Colonic mucosa (tissue), 4 donors: Measurements from ENCODE around the gene CDKN2A. TPM values are rescaled to one million over a fixed set of nuclear protein-coding genes. Genes with fewer than 3 reads are reported as not detected.
A peak's percentile ranks its signal among the peaks of the same experiment; 100 is the strongest.

Experiments used
- DNase-seq: peaks from one replicate; pipeline ENCODE4 v3.0.0-alpha.2; 2020
- H3K27ac ChIP-seq: fragments of 200-600 bp; one replicate; pipeline ENCODE4 v1.8.0; 2021
- H3K27me3 ChIP-seq: fragments of 200-600 bp; one replicate; pipeline ENCODE4 v1.8.0; 2021
- H3K36me3 ChIP-seq: fragments of 200-600 bp; one replicate; pipeline ENCODE4 v1.8.0; 2021
- H3K4me1 ChIP-seq: fragments of 200-600 bp; one replicate; pipeline ENCODE4 v1.8.0; 2021; ENCODE audit warnings: mild to moderate bottlenecking
- H3K4me3 ChIP-seq: fragments of 200-600 bp; one replicate; pipeline ENCODE4 v1.8.0; 2021
- H3K9ac ChIP-seq, 2 donors: one replicate each; pipeline ENCODE4 v1.7.0; 2013; ENCODE audit warnings: control low read depth in 2 of 2, low read depth in 2 of 2, low read length in 2 of 2
- H3K9me3 ChIP-seq: fragments of 200-600 bp; one replicate; pipeline ENCODE4 v1.8.0; 2021
- intact Hi-C: fragments of 100-400 bp; cut with DNase I; formaldehyde crosslinking; loops from one replicate; pipeline ENCODE4 v1.14.1; 2022
- total RNA-seq, 2 donors: library from RNA; stranded (reverse); fragmentation: NEBNext Ultra II Directional in 1 of 2; extraction: Animal tissue kit (Norgen Biotek cat#: 25700) in 1 of 2; gene quantifications; one replicate each; pipeline ENCODE4 v1.2.1, GENCODE V29; 2021
- TF ChIP-seq, protein P1 (sequence below): fragments of 200-600 bp; IDR thresholded peaks from one replicate; pipeline ENCODE4 v1.8.0; 2022; ENCODE audit warnings: antibody characterized with exemption, mild to moderate bottlenecking
- donor health status: healthy.
- donor health status: DM: no; HTN: no; CAD: no.
- donor health status: DM: no; HTN: no; CAD: no.

CDKN2A gene
- total RNA-seq, 2 donors from 2014 or later = 1.3 to 2.9 TPM

DNA sequence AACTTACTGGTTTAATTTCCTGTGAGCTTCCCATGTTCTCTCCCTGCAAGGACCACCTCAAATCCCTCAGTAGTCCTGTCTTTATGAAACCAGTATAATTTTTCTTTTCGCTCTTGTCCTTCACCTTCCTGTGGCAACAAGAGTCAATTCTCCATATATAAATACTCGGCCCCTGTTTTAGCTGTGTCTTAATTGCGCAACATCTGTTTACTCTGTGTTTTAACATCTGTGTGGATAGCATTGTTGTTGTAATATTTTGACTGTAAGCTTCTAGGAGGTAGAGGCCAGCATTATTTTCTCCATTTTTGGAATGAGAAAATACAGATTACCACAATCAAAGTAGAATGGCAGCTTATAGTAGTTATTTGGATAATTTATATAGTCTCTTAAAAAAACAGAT is 45.1 kb upstream of the CDKN2A start:
- no peak overlapping the region for H3K27ac ChIP-seq

GRCh38 chr9:22037954-22038690 is 43.9 kb upstream of the CDKN2A start:
- no peaks in the 10 kb centered on the region for H3K36me3 ChIP-seq
- H3K27ac ChIP-seq = no peak overlapping the region
- H3K27me3 ChIP-seq = no peaks in the 10 kb centered on the region
- no peaks in the 10 kb centered on the region for H3K9me3 ChIP-seq
- H3K4me1 ChIP-seq = no peaks in the 10 kb centered on the region
- intact Hi-C loops = no loop called here
- no peak overlapping the region for H3K9ac ChIP-seq
- no peak overlapping the region for H3K4me3 ChIP-seq
- TF ChIP-seq, protein P1, sequence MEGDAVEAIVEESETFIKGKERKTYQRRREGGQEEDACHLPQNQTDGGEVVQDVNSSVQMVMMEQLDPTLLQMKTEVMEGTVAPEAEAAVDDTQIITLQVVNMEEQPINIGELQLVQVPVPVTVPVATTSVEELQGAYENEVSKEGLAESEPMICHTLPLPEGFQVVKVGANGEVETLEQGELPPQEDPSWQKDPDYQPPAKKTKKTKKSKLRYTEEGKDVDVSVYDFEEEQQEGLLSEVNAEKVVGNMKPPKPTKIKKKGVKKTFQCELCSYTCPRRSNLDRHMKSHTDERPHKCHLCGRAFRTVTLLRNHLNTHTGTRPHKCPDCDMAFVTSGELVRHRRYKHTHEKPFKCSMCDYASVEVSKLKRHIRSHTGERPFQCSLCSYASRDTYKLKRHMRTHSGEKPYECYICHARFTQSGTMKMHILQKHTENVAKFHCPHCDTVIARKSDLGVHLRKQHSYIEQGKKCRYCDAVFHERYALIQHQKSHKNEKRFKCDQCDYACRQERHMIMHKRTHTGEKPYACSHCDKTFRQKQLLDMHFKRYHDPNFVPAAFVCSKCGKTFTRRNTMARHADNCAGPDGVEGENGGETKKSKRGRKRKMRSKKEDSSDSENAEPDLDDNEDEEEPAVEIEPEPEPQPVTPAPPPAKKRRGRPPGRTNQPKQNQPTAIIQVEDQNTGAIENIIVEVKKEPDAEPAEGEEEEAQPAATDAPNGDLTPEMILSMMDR = peak; percentile 32
- no peak for DNase-seq

More for the DNA sequence above, 45.1 kb upstream of the CDKN2A start:
- intact Hi-C loops = no loop called here
- no peaks in the 10 kb centered on the region for H3K36me3 ChIP-seq
- H3K27me3 ChIP-seq = no peaks in the 10 kb centered on the region
- no peaks in the 10 kb centered on the region for H3K9me3 ChIP-seq
- TF ChIP-seq, protein P1 = no peak
- no peak overlapping the region for H3K9ac ChIP-seq
- H3K4me3 ChIP-seq = no peak overlapping the region
- DNase-seq = no peak
- H3K4me1 ChIP-seq = no peaks in the 10 kb centered on the region

DNA sequence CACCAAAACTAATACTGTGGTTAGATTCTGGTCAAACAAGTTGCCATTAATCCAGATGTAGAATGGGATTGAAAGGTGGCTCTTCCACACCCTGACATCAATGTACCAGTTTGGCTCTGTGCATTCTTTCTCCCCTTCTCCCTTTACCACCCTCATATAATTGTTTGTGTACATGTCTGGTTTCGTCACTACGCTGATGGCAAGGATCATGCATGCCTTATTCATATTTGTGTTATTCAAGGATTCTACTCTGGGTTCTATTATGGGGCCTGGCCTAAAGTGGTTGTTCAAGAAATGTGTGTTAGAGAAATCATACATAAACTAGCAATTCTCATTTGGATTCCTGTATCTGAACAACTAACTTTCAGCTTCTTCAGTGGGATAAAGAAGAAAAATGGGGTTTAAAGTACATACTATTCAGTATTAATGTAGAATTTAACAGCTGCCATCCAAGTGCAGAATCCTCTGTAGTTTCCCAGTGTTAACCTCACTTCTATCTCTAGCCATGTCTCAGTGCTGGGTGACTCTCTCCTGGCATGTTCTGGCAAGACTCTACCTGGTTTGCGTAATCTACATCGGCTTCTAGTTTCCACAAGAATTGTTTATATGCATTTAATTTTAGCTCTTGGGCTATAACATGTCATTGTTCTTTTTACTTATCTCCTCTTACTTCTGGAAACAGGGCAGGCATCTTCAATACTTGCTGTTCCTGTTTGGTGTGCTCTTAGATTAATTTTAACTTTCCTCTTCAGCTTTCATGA is 42.9 kb upstream of the CDKN2A start:
- no peaks in the 10 kb centered on the region for H3K36me3 ChIP-seq
- no peak overlapping the region for H3K4me3 ChIP-seq
- intact Hi-C loops = no loop called here
- DNase-seq = no peak
- no peaks in the 10 kb centered on the region for H3K9me3 ChIP-seq
- TF ChIP-seq, protein P1 = no peak
- no peak overlapping the region for H3K27ac ChIP-seq
- H3K27me3 ChIP-seq = no peaks in the 10 kb centered on the region
- no peak overlapping the region for H3K9ac ChIP-seq
- no peaks in the 10 kb centered on the region for H3K4me1 ChIP-seq

DNA sequence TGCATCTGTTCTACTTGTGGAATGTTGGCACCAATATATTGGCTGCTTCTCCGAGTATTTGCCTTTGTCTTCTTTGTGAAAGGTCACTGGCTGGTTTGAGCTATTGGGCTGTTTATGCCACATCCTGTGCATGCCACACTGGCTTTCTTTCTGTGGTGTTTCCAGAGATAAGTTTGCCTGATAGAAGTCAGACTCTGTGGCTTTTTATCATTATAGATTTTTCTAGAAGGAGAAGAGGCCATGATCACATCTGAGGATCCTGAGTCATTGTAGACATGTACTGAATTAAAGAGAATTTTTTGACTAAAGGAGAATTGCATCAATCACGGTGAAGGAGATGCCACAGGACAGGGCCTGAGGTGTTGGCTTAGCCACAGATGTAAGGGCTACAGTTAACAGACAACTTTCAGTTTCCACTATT is 41.4 kb upstream of the CDKN2A start:
- DNase-seq = no peak
- intact Hi-C loops = no loop called here
- H3K27ac ChIP-seq = no peak overlapping the region
- no peaks in the 10 kb centered on the region for H3K4me1 ChIP-seq
- H3K4me3 ChIP-seq = no peak overlapping the region
- H3K9me3 ChIP-seq = no peaks in the 10 kb centered on the region
- H3K36me3 ChIP-seq = no peaks in the 10 kb centered on the region
- TF ChIP-seq, protein P1 = no peak
- no peaks in the 10 kb centered on the region for H3K27me3 ChIP-seq
- no peak overlapping the region for H3K9ac ChIP-seq

DNA sequence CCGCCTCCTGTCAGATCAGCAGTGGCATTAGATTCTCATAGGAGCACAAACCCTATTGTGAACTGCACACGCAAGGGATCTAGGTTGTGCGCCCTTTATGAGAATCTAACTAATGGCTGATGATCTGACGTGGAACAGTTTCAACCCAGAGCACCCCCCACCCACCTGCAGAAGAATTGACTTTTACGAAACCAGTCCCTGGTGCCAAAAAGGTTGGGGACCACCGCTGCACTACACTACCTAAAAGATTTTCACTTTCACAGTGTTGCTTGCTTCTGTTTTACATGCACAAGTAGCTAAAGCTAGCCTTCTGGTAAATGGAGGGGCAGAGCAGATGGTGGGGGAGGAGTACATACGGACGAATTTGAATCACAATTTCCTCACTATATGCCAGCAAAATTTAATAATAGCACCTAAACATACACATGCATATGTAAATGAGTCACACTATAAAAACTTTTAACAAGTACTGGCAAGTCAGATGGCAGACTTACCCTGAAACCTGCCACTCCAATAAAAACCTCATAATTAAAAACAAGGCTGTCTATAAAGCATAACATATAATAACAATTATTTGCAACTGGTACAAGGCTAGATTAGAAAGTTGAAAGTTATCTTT is 38.9 kb upstream of the CDKN2A start:
- no peak overlapping the region for H3K4me3 ChIP-seq
- intact Hi-C loops = no loop called here
- no peaks in the 10 kb centered on the region for H3K9me3 ChIP-seq
- DNase-seq = no peak
- no peaks in the 10 kb centered on the region for H3K36me3 ChIP-seq
- no peak overlapping the region for H3K9ac ChIP-seq
- TF ChIP-seq, protein P1 = no peak
- H3K27ac ChIP-seq = no peak overlapping the region
- H3K27me3 ChIP-seq = no peaks in the 10 kb centered on the region
- no peaks in the 10 kb centered on the region for H3K4me1 ChIP-seq
